RWPE1 (cell line): ENCODE results near the gene ADRA2C.

Source experiments
- CTCF ChIA-PET: fragments of 350-600 bp; sonication (Branson Sonifier 250); formaldehyde crosslinking; extraction: SDS; loops from one replicate; lab custom pipeline; 2021; lab: Yijun Ruan, JAX
- POLR2A ChIA-PET: fragments of 400-600 bp; formaldehyde crosslinking; extraction: SDS; loops from one replicate; lab custom pipeline; 2020; ENCODE audit warnings: antibody characterized with exemption; ENCODE audit not compliant: low non-redundant PET; lab: Yijun Ruan, JAX
- DNase-seq: peaks from one replicate; pipeline ENCODE4 v3.0.0; 2012; ENCODE audit warnings: low spot score
- H3K27ac ChIP-seq: fragments of 450-650 bp; 2 replicates; pipeline ENCODE4 v1.5.1; 2017
- TF ChIP-seq, protein P1 (sequence below): fragments of 450-650 bp; conservative IDR thresholded peaks from 2 replicates; pipeline ENCODE4 v1.5.1; 2017; ENCODE audit warnings: low read depth, mild to moderate bottlenecking

Gene ADRA2C

DNA sequence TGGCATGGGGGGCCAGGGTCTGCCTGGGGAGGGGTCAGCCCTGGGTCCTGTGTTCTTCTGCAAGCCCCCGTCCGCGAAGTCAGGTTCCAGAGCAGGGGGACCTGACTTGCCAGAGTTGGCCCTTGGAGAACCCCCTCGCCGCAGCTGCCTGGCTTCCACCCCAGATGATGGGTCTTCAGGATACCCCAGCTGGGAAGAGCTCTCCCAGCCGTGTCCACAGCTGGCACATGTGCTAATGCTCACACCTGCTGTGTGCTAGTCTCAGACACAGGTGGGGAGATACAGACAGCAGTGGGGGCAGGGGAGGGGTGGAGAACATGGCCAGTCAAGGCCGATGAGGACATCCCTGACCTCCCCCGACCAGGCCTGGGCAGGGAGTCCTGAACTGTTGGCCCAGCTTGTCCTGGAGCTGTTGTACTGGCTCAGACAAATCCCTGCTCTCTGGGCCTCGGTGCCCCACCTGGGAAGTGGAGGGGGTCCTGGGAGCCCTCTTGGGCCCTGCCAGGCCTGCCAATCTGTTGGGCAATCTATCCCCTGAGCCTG is 3.5 kb downstream of the ADRA2C start:
- CTCF ChIA-PET: no interaction called here
- POLR2A ChIA-PET: no interaction called here

DNA sequence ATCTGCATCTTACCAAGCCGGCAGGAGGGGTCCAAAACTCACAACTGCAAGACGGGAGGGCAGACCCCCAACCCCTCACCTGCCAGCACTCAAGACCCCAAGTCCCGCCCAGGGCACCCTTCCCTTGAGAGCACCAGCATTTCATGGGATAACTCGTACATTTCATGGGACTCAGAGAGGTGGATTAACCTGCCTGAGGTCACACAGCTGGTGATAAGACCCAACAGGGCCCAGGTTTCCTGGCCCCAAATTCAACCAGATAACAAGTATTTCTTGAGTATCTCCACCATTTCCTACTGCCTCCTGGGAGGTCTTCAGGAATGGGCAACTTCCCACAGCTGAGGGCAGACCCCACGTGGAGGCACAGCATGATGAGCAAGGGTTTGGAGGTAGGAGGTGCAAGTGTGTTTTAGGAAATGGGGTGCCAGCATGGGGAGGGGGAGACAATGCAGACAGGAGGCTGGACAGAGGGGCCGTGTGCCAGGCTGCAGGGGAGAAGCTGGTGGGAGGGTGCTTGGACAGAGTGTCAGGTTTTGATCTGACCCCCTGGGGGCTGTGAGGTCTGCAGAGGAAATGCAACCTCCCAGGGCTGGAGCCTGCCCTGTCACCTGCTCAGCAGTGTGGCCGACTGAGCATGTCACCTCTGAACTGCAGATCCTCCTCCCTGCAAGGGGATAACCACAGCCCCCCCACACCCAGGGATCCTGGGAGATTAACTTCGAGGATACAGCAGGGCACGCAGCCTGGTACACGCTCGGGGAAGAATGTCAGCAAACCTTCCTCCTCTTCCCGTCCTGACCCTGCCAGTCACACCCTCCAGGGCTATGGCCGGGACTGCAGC is 4.4 kb downstream of the ADRA2C start:
- no peak for DNase-seq
- ChIA-PET POLR2A (no interaction called here), CTCF (no interaction called here)
- TF ChIP-seq, protein P1, sequence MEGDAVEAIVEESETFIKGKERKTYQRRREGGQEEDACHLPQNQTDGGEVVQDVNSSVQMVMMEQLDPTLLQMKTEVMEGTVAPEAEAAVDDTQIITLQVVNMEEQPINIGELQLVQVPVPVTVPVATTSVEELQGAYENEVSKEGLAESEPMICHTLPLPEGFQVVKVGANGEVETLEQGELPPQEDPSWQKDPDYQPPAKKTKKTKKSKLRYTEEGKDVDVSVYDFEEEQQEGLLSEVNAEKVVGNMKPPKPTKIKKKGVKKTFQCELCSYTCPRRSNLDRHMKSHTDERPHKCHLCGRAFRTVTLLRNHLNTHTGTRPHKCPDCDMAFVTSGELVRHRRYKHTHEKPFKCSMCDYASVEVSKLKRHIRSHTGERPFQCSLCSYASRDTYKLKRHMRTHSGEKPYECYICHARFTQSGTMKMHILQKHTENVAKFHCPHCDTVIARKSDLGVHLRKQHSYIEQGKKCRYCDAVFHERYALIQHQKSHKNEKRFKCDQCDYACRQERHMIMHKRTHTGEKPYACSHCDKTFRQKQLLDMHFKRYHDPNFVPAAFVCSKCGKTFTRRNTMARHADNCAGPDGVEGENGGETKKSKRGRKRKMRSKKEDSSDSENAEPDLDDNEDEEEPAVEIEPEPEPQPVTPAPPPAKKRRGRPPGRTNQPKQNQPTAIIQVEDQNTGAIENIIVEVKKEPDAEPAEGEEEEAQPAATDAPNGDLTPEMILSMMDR: no peak
- no peak overlapping the region for H3K27ac ChIP-seq

More for the DNA sequence above, 3.5 kb downstream of the ADRA2C start:
- TF ChIP-seq, protein P1: no peak
- no peak for DNase-seq
- H3K27ac ChIP-seq: no peak overlapping the region

DNA sequence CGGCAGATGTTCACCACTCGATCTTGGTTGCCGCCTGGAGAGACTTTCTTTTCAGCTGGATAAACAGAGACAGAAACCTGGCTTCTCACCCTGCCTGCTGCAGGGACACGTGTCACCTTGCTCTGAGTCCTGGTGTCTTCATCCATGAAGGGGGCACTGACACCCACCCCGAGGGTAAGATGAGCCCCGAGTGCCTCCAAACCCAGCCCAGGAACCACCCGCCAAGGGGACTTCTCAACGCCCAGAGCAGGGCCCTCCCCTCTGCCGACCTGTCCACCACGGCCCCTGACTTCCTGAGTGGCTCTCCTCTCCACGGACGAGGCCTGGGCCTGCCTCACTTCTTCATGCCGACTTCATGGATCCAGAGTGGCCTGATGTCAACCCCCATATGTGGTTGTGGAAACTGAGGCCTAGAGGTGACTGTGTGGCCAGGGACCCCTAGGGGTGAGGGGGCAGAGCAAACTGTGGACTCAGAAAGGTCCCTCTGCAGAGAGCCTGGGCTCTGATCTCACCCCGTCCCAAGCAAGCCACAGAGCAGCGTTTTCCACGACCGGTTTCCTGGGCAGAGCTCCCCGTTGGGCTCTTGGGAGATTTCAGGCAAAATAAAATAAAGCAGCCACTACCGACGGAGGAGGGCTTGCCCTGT is 5.1 kb downstream of the ADRA2C start:
- no peak for DNase-seq
- POLR2A ChIA-PET: no interaction called here
- CTCF ChIA-PET: interaction anchor here (0.9 kb wide), 1 partner anchor 12 kb away, joined by 3 read pairs; no protein-coding TSS in a partner anchor
- TF ChIP-seq, protein P1: no peak
- no peak overlapping the region for H3K27ac ChIP-seq

DNA sequence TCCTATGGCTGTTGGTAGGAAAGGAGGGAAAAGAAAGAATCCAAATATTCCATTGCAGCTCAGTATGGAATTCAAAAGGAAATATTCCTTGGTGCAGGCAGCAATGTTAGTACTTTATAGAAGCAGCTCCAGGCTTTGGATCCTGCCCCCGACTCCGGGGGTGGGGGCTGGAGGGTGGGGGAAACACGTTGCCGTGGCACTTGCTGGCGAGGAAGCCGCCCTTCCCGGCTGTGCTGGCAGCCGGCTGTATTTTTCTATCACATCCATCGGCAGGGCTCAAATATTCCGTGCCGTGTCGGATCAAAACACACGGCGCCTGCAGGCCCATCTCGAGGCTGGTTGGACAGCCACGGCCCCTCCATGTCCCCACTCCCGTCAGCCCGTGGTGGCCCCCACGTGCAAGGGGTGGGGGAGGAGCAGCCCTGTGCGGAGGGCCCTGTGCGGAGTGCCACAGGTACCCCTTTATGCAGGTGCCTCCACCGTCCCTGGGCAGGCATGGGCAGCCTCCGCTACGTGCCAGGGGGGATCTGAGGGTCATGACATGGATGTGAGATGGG is 5.8 kb downstream of the ADRA2C start:
- CTCF ChIA-PET: interaction anchor here (0.9 kb wide), 1 partner anchor 11 kb away, joined by 3 read pairs; no protein-coding TSS in a partner anchor
- TF ChIP-seq, protein P1: no peak
- H3K27ac ChIP-seq: no peak overlapping the region
- DNase-seq: no peak
- POLR2A ChIA-PET: no interaction called here

DNA sequence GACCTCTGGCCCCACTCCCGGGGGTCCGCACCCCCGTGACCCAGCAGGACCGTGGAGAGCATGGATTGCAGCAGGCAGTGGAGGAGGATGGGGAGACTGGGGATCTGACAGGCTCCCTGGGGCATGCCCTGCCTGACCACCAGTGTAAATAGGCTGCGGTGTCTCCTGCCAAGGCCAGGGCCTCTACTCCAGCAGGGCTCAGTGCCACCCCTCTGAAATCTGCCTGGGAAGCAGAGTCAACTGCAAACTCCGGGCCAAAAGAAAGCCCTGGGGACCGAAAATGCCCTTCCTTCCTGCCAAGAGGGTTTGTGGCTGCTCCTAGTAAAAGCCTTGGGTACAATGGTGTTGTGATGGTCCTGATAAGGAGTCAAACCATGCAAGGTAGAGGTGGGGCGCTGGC is 6.4 kb downstream of the ADRA2C start:
- CTCF ChIA-PET: no interaction called here

More for the DNA sequence above, 6.4 kb downstream of the ADRA2C start:
- POLR2A ChIA-PET: no interaction called here
- TF ChIP-seq, protein P1: no peak
- no peak overlapping the region for H3K27ac ChIP-seq
- no peak for DNase-seq
